ENCODE measurements around the gene PPP3R1.

The PPP3R1 gene

DNA sequence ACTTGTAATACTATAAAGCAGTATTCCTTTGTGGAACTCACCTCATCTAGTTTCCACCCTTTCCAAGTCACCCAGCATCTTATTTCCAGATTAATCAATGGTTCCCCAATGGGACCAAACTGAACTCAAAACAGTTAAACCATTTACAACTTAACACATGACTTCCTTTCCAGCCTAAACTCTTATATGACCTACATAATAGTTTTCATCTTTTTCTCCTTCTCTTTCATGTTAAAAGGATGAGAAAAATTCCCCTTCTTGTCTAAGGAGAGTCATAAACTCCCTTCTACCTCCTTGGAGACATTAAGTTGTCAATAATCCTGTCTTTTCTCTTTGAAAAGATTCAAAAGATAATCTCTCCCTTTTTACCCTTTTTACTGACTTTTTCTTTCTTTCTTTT is 6.7 kb downstream of the PPP3R1 start:
- H3K4me3 ChIP-seq (replicated peaks; ENCODE audit: insufficient read depth, low read length): no peak overlapping the region

DNA sequence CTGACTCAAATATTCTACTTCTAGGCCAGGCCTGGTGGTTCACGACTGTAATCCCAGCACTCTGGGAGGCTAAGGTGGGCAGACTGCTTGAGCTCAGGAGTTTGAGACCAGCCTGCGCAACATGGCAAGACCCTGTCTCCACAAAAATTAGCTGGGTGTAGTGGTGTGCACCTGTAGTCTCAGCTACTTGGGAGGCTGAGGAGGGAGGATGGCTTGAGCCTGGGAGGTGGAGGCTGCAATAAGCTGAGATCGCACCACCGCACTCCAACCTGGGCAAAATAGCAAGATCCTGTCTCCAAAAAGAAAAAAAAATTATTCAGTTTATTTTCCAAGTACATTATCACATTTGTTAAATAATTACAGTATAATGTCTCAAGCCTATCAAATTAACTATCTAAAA is 7.3 kb downstream of the PPP3R1 start:
- no peak for TF ChIP-seq POLR2AphosphoS5 (IDR thresholded peaks at IDR 0.05; ENCODE audit: low read depth)
- TF ChIP-seq SPI1 (IDR thresholded peaks at IDR 0.05; ENCODE audit: borderline replicate concordance, low read depth): no peak
- TF ChIP-seq GABPA (IDR thresholded peaks at IDR 0.05; ENCODE audit: low read depth): no peak
- TF ChIP-seq, protein P1, sequence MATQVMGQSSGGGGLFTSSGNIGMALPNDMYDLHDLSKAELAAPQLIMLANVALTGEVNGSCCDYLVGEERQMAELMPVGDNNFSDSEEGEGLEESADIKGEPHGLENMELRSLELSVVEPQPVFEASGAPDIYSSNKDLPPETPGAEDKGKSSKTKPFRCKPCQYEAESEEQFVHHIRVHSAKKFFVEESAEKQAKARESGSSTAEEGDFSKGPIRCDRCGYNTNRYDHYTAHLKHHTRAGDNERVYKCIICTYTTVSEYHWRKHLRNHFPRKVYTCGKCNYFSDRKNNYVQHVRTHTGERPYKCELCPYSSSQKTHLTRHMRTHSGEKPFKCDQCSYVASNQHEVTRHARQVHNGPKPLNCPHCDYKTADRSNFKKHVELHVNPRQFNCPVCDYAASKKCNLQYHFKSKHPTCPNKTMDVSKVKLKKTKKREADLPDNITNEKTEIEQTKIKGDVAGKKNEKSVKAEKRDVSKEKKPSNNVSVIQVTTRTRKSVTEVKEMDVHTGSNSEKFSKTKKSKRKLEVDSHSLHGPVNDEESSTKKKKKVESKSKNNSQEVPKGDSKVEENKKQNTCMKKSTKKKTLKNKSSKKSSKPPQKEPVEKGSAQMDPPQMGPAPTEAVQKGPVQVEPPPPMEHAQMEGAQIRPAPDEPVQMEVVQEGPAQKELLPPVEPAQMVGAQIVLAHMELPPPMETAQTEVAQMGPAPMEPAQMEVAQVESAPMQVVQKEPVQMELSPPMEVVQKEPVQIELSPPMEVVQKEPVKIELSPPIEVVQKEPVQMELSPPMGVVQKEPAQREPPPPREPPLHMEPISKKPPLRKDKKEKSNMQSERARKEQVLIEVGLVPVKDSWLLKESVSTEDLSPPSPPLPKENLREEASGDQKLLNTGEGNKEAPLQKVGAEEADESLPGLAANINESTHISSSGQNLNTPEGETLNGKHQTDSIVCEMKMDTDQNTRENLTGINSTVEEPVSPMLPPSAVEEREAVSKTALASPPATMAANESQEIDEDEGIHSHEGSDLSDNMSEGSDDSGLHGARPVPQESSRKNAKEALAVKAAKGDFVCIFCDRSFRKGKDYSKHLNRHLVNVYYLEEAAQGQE (IDR thresholded peaks at IDR 0.05; ENCODE audit: insufficient replicate concordance, low read depth): no peak
- TF ChIP-seq, protein P2, sequence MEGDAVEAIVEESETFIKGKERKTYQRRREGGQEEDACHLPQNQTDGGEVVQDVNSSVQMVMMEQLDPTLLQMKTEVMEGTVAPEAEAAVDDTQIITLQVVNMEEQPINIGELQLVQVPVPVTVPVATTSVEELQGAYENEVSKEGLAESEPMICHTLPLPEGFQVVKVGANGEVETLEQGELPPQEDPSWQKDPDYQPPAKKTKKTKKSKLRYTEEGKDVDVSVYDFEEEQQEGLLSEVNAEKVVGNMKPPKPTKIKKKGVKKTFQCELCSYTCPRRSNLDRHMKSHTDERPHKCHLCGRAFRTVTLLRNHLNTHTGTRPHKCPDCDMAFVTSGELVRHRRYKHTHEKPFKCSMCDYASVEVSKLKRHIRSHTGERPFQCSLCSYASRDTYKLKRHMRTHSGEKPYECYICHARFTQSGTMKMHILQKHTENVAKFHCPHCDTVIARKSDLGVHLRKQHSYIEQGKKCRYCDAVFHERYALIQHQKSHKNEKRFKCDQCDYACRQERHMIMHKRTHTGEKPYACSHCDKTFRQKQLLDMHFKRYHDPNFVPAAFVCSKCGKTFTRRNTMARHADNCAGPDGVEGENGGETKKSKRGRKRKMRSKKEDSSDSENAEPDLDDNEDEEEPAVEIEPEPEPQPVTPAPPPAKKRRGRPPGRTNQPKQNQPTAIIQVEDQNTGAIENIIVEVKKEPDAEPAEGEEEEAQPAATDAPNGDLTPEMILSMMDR (IDR thresholded peaks at IDR 0.05; ENCODE audit: insufficient read depth, low read length): no peak

More for the DNA sequence above, 6.7 kb downstream of the PPP3R1 start:
- H3K27me3 ChIP-seq (ENCODE audit: insufficient read depth, poor library complexity, severe bottlenecking): no peaks in the 10 kb centered on the region
- no peak for DNase-seq (ENCODE audit: low read depth in 1 of 2, low spot score in 1 of 2)
- TF ChIP-seq, protein P2 (IDR thresholded peaks at IDR 0.05; ENCODE audit: insufficient read depth, low read length): no peak
- TF ChIP-seq, protein P1 (IDR thresholded peaks at IDR 0.05; ENCODE audit: insufficient replicate concordance, low read depth): no peak
- no peak for TF ChIP-seq GABPA (IDR thresholded peaks at IDR 0.05; ENCODE audit: low read depth)
- TF ChIP-seq SPI1 (IDR thresholded peaks at IDR 0.05; ENCODE audit: borderline replicate concordance, low read depth): no peak
- no peak for TF ChIP-seq POLR2AphosphoS5 (IDR thresholded peaks at IDR 0.05; ENCODE audit: low read depth)
- H3K27ac ChIP-seq (replicated peaks): no peak overlapping the region

DNA sequence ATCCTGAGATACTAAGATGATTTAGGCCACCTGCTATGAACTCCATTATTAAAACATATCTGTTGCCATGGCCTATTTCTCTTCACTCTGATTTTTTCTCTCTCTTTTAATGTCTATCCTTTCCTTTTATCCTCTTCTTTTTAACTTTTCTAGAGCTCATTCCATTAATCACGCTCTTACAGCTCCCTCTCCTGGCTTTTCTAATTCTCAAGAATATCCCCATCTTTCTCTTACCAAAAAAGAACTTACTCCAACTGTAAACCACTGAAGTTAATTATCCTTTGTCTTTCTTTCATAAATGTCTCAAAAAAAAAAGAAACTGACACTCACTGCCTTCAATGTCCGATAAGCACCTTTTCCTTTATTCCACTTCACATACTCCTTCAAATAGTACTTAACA is 7.9 kb downstream of the PPP3R1 start:
- Histone ChIP-seq H3K4me3 (replicated peaks; ENCODE audit: insufficient read depth, low read length) (no peak overlapping the region), H3K27ac (replicated peaks) (no peak overlapping the region), H3K27me3 (ENCODE audit: insufficient read depth, poor library complexity, severe bottlenecking) (no peaks in the 10 kb centered on the region)
- DNase-seq (ENCODE audit: low read depth in 1 of 2, low spot score in 1 of 2): no peak
- TF ChIP-seq, protein P2 (IDR thresholded peaks at IDR 0.05; ENCODE audit: insufficient read depth, low read length): no peak
- TF ChIP-seq, protein P1 (IDR thresholded peaks at IDR 0.05; ENCODE audit: insufficient replicate concordance, low read depth): no peak
- no peak for TF ChIP-seq POLR2AphosphoS5 (IDR thresholded peaks at IDR 0.05; ENCODE audit: low read depth)

More for the DNA sequence above, 7.3 kb downstream of the PPP3R1 start:
- Histone ChIP-seq H3K4me3 (replicated peaks; ENCODE audit: insufficient read depth, low read length) (no peak overlapping the region), H3K27ac (replicated peaks) (no peak overlapping the region), H3K27me3 (ENCODE audit: insufficient read depth, poor library complexity, severe bottlenecking) (no peaks in the 10 kb centered on the region)
- no peak for DNase-seq (ENCODE audit: low read depth in 1 of 2, low spot score in 1 of 2)

All from HL-60 (cell line).